GM04503 (cell line): Measurements from ENCODE around the gene LCORL.
"Not testable (repeated sequence)": the region's sequence is repeated elsewhere in the genome, so short reads cannot be mapped to it uniquely, and the experiment has no call there.

ENCODE experiments used
- DNase-seq: peaks from one replicate; pipeline ENCODE4 v3.0.0-alpha.2; 2012; ENCODE audit warnings: low read depth

LCORL gene

DNA sequence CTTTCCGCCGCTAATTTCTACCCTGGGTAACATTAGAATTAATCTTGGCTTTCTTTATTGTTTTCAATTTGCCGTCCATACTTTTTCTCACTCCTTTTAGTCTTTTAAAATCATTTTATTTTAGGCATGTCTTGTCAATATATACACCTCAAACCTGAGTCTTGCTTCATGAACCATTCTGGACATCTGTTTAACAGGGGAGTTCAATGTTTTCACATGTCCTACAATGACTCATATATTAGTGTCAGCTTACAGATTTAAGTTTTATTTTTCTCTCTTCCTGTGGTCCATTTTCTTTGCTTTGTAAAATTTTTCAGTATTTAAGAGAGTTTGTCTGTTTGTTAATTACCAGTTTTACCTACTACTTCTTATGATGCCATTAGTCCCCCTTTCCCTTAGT lies 89.5 kb downstream of the LCORL start:
- DNase-seq: no peak

DNA sequence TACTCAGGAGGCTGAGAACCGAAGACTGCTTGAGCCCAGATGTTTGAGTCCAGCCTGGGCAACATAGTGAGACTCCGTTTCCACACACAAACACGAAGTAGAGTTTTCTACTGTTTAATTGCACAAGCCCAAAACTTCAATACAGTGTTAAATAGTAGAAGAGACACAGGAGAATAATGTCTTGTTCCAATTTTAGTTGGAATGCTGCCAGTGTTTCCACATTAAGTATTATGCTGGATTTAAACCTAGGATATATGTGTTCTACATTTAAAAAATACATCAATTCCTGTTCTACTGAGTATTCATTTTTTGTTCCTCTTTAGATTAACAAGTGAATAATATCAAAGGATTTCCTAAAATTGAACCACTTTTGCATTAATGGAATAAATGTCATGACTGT lies 91.3 kb downstream of the LCORL start:
- no peak for DNase-seq

DNA sequence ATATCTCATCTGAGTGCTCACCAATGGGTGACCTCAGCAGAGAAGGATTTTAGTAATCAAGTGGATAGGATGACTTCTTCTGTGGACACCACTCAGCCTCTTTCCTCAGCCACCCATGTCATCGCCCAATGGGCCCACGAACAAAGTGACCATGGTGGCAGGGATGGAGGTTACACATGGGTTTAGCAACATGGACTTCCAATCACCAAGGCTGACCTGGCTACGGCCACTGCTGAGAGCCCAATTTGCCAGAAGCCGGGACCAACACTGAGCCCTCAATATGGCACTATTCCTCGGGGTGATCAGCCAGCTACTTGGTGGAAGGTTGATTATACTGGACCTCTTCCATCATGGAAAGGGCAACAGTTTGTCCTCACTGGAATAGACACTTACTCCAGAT lies 97.4 kb downstream of the LCORL start:
- DNase-seq: no peak

GRCh38 chr4:17921451-17921850 lies 100.1 kb downstream of the LCORL start:
- no peak for DNase-seq

DNA sequence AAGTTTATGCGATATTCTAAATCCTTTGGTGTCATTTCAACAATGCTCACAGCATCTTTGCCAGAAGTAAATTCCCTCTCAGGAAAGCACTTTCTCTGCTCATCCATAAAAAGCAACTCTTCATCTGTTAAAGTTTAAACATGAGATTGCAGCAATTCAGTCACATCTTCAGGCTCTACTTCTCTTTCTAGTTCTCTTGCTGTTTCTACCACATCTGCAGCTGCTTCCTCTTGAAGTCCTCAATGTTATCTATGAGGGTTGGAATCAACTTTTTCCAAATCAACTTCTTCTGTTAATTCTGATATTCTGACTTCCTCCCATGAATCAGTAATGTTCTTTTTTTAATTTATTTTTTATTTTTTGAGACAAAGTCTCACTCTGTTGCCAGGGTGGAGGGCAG lies 100.9 kb downstream of the LCORL start:
- no peak for DNase-seq

DNA sequence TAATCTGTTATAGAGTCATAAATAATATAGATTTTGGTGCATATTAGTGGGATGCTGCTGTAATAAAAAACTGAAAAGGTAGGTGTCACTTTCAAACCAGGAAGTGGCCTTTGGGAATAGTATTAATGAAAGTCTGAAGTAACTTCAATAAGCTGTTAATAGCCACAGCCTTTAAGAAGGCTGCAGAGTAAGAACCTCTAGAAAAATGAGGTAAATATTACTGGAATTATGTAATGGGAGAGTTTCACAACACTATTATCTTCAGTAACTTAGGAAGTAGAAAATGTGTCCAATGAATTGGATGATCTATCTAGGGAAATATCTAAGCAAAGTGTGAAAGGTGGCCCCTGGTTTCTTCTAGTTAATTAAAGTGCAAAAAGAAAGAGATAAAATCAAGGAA lies 106.1 kb downstream of the LCORL start:
- DNase-seq: no peak

DNA sequence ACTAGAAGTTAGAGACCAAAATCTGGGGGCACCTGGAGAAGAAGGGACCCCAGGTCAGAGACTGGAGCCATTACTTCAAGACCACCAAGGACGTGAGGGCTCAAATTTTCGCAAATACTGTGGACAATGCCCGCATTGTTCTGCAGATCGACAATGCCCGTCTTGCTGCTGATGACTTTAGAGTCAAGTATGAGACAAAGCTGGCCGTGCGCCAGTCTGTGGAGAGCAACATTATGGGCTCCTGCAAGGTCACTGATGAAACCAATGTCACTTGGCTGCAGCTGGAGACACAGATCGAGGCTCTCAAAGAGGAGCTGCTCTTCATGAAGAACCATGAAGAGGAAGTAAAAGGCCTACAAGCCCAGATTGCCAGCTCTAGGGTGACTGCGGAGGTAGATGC lies 109.5 kb downstream of the LCORL start:
- DNase-seq: no peak

- DNase-seq: no peak
Observed at GRCh38 chr4:17911608-17912007, 109.9 kb downstream of the LCORL start.

DNA sequence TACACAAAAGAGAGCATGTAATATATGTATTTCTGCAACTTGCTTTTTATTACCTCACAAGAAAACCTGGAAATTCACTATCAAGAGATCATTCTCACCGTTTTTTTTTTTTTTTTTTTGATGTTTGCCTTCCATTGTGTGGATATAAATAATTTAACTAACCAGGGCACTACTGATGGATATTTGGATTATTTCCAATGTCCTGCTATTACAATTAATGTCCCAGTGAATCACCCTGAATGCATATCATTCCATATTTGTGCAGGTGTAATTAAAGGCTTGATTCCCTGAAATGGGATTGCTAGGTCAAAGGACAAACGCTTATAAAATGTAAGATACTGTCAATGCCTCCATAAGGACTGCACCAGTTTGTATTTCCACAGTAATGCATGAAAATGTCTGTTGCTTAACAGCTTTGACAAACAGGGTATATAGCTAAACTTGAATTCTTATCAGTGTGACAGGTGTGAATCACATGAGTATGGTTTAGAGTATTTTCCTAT lies 123.0 kb downstream of the LCORL start:
- no peak for DNase-seq

DNA sequence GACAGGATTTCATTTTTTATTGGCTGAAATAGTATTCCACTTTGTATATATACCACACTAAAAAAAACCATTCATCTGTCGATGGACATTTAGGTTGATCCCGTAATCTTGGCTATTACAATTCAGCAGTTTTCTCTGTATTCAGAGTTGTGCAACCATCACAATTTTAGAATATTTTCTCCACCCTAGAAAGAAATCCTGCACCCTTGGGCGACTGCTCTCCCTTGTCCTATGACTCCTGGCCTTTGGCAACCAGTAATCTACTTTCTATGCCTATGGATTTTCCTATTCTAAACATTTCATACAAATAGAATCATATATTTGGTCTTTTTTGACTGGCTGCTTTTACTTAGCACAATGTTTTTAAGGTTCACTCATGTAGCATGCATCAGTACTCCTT lies 126.1 kb downstream of the LCORL start:
- DNase-seq: no peak

DNA sequence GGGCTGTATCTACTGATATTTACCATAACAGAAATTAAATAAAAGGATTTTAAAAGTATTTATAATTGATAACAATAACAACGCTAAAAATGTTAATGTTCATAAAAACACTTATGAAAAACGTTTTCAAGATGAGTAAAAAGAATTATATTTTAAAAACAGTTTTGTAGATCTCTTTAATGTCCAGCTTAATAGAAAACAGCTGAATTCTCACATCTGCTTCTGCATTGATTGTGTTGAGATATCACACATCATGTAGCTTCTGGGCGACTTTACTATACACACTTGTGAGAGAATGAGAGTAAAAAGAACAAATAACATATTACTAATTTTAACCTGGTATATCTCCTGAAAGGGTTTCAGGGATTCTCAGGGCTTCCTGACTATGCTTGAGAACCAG lies 127.1 kb downstream of the LCORL start:
- no peak for DNase-seq

- no peak for DNase-seq
Observed at GRCh38 chr4:17889692-17890091, 131.9 kb downstream of the LCORL start.

GRCh38 chr4:17884511-17884910 lies 137.0 kb downstream of the LCORL start:
- no peak for DNase-seq

DNA sequence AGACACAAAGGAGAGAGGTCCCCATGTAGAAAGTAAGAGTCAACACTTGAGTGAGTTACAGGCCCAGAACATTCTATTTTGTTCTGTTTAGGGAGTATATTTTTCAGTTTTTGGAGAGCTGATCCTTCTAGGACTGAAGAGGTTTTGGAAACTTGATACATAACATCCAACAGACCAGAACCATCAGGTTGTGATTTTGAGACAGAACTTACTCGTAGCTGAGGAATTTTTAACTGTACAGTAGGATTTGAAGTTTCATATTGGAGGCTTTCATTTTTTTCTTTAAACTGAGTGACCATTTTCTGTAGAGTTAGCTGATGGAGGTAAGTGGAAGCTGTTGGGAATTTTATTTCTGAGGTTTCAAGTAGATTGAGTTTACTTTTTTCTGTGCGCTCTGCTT lies 137.5 kb downstream of the LCORL start:
- DNase-seq: no peak

DNA sequence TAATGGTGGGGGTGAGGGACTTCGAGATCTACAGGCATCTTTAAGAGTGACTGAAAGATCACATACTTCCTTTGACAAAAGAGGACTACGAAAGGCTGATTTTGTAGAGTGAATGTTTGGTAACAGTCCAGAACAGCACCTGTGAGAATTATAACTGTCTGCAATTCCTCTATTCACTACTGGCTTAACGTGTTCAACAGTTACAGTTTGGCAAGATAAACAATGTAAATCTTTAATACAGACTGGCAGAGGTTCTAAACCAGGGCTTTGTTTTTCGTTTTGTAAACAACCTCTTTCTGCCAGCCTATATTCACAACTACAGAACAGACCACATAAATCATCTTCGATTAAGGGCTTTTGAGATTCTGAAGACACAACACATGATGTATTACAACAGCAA lies 143.9 kb downstream of the LCORL start:
- no peak for DNase-seq

- DNase-seq: no peak
Observed at GRCh38 chr4:17876943-17877342, 144.6 kb downstream of the LCORL start.

DNA sequence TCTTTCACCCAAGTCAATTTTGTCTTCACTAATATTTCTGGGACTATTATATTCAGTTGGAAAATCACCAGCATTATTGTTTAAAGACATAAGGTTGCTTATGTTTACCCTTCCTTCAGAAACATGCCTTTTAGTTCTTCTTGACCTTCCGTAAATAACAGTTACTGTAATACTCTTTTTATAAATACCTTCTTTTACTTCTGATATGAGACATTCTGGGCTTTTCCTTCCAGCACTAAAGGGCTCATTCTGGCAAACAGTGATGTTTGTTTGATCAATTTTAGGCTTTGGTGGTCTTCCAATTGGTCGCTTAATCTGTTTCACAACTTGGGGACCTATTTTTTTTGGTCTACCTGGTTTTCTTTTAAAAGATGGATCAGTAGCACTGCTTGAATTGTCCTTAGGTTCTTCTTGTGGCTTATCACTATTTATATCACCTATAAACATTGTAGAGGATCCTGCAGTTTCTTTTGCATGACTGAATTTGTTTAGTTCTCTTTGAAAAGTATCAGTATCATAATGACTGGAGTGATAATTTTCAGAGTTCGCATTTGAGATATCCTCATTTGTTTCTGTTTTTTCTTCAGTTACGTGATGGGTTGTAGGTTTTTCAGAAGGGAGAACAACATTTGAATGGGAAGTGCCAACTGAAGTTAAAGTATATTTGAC lies 146.0 kb downstream of the LCORL start:
- DNase-seq: no peak

GRCh38 chr4:17869327-17869726 lies 152.2 kb downstream of the LCORL start:
- DNase-seq: no peak

DNA sequence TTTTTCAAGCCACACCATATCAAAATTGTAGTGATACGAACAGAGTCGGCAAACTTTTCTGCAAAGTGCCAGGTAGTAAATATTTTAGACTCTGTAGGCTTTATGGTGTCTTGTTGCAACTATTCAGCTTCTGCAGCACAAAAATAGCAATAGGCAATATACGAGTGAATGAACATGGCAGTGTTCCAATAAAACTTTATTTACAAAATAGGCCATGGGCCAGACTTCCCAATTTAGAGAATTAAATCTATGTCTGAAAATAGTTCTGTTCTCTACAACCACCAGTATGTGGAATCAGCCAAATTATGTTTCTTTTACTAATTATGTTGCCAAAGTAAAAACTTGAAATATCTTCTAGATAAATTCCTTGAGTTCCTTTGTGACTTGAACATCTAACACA lies 154.3 kb downstream of the LCORL start:
- no peak for DNase-seq

DNA sequence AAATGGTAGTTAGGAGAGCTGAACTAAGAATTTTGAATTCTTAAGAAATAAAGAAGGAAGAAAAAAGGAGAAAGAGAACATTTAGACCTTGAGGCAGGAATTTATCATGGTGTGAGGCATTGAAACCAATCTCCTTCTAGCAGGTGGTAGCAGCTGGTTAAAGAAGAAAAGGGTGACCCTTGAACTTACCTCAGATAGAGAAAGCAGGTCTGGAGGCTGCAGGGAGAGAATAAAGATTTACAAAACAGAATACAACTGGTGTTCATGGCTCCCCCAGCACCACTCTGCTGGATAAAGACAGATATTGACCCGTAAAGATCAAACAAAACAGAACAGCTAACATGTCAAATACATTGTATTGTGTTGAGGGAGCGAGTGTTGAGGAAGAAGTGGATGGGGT lies 154.7 kb downstream of the LCORL start:
- DNase-seq: no peak

GRCh38 chr4:17865866-17866363 lies 155.6 kb downstream of the LCORL start:
- no peak for DNase-seq

DNA sequence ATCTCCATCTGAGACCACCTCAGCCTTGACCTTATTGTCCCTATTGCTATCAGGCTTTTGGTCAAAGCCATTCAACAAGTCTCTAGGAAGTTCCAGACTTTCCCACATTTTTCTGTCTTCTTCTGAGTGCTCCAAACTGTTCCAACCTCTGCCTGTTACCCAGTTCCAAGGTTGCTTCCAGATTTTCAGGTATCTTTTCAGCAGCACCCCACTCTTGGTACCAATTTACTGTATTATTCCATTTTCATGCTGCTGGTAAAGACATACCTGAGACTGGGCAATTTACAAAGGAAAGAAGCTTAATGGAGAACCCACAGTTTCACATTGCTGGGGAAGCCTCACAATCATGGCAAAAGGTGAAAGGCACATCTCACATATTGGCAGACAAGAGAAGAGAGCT lies 159.6 kb downstream of the LCORL start:
- DNase-seq: not testable (repeated sequence)

GRCh38 chr4:17859793-17860406 lies 161.7 kb downstream of the LCORL start:
- no peak for DNase-seq

- DNase-seq: no peak
Observed at GRCh38 chr4:17854036-17854435, 167.5 kb downstream of the LCORL start.
